PFSK-1 (cell line): Measurements from ENCODE around the gene BCAS3.

Source experiments
- POLR2AphosphoS5 ChIP-seq: IDR thresholded peaks from 2 replicates; pipeline ENCODE4 v1.6.1; 2012; ENCODE audit warnings: low read depth, mild to moderate bottlenecking, control low read depth, low read length, moderate library complexity
- SIN3A ChIP-seq: IDR thresholded peaks from 2 replicates; pipeline ENCODE4 v1.6.1; 2012; ENCODE audit warnings: mild to moderate bottlenecking, low read length, moderate library complexity, borderline replicate concordance; ENCODE audit not compliant: insufficient read depth
- TAF1 ChIP-seq: IDR thresholded peaks from 2 replicates; pipeline ENCODE4 v1.6.1; 2012; ENCODE audit warnings: low read length, control low read depth, borderline replicate concordance; ENCODE audit not compliant: insufficient read depth

GRCh38 chr17:61029181-61029580 lies 351.5 kb downstream of the BCAS3 start:
- TF ChIP-seq POLR2AphosphoS5: no peak
- TF ChIP-seq SIN3A: no peak
- TF ChIP-seq TAF1: no peak
